Panc1 (cell line): ENCODE data around the gene OR6N1. TPM values are rescaled to one million over a fixed set of nuclear protein-coding genes. Genes with fewer than 3 reads are reported as not detected.

Source experiments
- ATAC-seq: fragments of 200-7000 bp; cut with Tn5 transposase; 2 replicates; pipeline ENCODE4 v1.9.1; 2020; ENCODE audit warnings: mild to moderate bottlenecking, moderate library complexity
- BruUV-seq: library from RNA; stranded (reverse); fragments of 400-500 nt; replicated peaks from 2 replicates; lab custom pipeline; 2021; lab: Mats Ljungman, UMichigan
- CTCF ChIA-PET: fragments of 300-600 bp; sonication (Branson Sonifier 250); formaldehyde crosslinking; loops from one replicate; lab custom pipeline; 2022; ENCODE audit warnings: antibody characterized with exemption; lab: Charles Lee
- POLR2A ChIA-PET: fragments of 300-600 bp; sonication (Branson Sonifier 250); formaldehyde crosslinking; loops from one replicate; lab custom pipeline; 2022; ENCODE audit warnings: antibody characterized with exemption; lab: Charles Lee
- DNase-seq: peaks from one replicate; pipeline ENCODE4 v3.0.0-alpha.2; 2010; ENCODE audit warnings: low read depth, low spot score
- H3K27ac ChIP-seq: 2 replicates; pipeline ENCODE4 v1.5.1; 2011; ENCODE audit warnings: mild to moderate bottlenecking, low read length, inconsistent platforms
- H3K27me3 ChIP-seq: fragments of 200-500 bp; sonication (Bioruptor generic); 2 replicates; pipeline ENCODE4 v1.6.0; 2014; ENCODE audit warnings: low read length, inconsistent platforms; ENCODE audit not compliant: control insufficient read depth, insufficient read depth
- H3K36me3 ChIP-seq: fragments of 200-500 bp; sonication (Bioruptor generic); 2 replicates; pipeline ENCODE4 v1.5.1; 2014; ENCODE audit warnings: inconsistent platforms, mild to moderate bottlenecking, low read length, moderate library complexity; ENCODE audit not compliant: control insufficient read depth, insufficient read depth
- H3K4me1 ChIP-seq: 2 replicates; pipeline ENCODE4 v1.5.1; 2011; ENCODE audit warnings: inconsistent platforms, mild to moderate bottlenecking, low read length, moderate library complexity; ENCODE audit not compliant: control insufficient read depth, insufficient read depth
- H3K4me3 ChIP-seq, 2 experiments: 2 replicates each; pipeline ENCODE4 v1.5.1; 2011 to 2012; ENCODE audit warnings: low read depth in 2 of 2, low read length in 2 of 2, mild to moderate bottlenecking in 2 of 2, inconsistent platforms in 1 of 2, moderate library complexity in 1 of 2
- H3K9me3 ChIP-seq: fragments of 200-500 bp; sonication (Bioruptor generic); 2 replicates; pipeline ENCODE4 v1.5.1; 2014; ENCODE audit warnings: low read depth, mild to moderate bottlenecking, inconsistent platforms, low read length, moderate library complexity; ENCODE audit not compliant: control insufficient read depth, insufficient read depth
- CTCF ChIP-seq: fragments of 450-650 bp; IDR thresholded peaks from 2 replicates; pipeline ENCODE4 v1.5.1; 2017; ENCODE audit warnings: mild to moderate bottlenecking
- POLR2AphosphoS5 ChIP-seq: IDR thresholded peaks from 2 replicates; pipeline ENCODE4 v1.6.1; 2012; ENCODE audit warnings: mild to moderate bottlenecking, low read depth, low read length, moderate library complexity
- SIN3A ChIP-seq: IDR thresholded peaks from 2 replicates; pipeline ENCODE4 v1.6.1; 2012; ENCODE audit warnings: low read depth, mild to moderate bottlenecking, low read length, moderate library complexity, borderline replicate concordance; ENCODE audit not compliant: insufficient read depth
- TCF7L2 ChIP-seq: IDR thresholded peaks from 2 replicates; pipeline ENCODE4 v1.6.1; 2011; ENCODE audit warnings: mild to moderate bottlenecking, low read depth, low read length, inconsistent platforms
- in situ Hi-C: cut with HindIII; loops from 2 replicates; pipeline ENCODE4 v1.10.0; 2016; ENCODE audit warnings: low sequenced_read_pairs, low pct_unique_long_range_greater_than_20kb
- intact Hi-C: fragments of 100-400 bp; cut with micrococcal nuclease; formaldehyde crosslinking; loops from one replicate; pipeline ENCODE4 v1.10.0; 2022; ENCODE audit not compliant: unreplicated experiment
- total RNA-seq: library from RNA; stranded (reverse); gene quantifications from one replicate; pipeline ENCODE4 v1.2.1, GENCODE V29; 2021; ENCODE audit not compliant: unreplicated experiment
- TF ChIP-seq, protein P1 (sequence below), 2 experiments: IDR thresholded peaks; 2 replicates each; pipeline ENCODE4 v1.6.1; 2011 to 2012; ENCODE audit warnings: low read depth in 2 of 2, control low read depth in 1 of 2, low read length in 1 of 2, mild to moderate bottlenecking in 1 of 2, moderate library complexity in 1 of 2; ENCODE audit not compliant: insufficient read depth in 1 of 2

OR6N1 gene
- total RNA-seq, 1 experiment from 2014 or later: not detected

DNA sequence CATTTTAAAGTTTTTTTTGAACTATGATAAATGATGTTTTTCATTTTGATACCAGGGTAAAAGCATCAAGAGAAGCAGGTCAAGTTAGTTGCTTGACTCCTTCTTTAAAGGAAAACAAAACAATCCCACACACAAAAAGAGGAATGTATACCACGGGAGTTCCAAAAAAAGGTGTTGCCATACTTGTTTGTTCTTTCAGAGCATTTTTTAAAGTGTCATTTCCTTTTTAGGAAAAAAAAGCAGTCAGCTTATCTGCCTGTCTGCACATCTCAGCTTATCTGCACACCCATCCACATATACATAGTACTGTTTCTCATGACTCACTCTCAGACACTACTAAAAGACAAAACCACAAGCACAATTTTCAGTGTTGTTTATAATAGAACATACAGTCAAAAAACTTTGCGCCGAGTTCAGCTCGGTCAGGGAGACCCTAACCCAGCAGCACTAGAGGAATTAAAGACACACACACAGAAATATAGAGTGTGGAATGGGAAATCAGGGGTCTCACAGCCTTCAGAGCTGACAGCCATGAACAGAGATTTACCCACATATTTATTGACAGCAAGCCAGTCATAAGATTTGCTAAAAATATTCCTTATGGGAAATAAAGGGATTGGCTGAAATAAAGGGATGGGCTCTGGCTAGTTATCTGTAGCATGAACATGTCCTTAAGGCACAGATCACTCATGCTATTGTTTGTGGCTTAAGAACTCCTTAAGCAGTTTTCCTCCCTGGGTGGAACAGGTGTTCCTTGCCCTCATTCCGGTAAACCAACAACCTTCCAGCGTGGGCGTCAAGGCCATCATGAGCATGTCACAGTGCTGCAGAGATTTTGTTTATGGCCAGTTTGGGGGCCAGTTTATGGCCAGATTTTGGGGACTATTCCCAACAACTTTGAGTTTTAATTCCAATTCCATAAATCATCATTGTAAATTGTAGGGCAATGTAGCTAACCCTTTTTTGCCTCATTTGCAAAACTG is 47.8 kb upstream of the OR6N1 start:
- Histone ChIP-seq H3K27me3 (no peaks in the 10 kb centered on the region), H3K4me1 (no peaks in the 10 kb centered on the region), H3K27ac (no peak overlapping the region), H3K4me3 (no peak overlapping the region), H3K9me3 (no peaks in the 10 kb centered on the region), H3K36me3 (no peaks in the 10 kb centered on the region)
- in situ Hi-C loops (no loop called here), intact Hi-C loops (no loop called here)
- TF ChIP-seq SIN3A: no peak
- TF ChIP-seq CTCF: no peak
- TF ChIP-seq, protein P1, sequence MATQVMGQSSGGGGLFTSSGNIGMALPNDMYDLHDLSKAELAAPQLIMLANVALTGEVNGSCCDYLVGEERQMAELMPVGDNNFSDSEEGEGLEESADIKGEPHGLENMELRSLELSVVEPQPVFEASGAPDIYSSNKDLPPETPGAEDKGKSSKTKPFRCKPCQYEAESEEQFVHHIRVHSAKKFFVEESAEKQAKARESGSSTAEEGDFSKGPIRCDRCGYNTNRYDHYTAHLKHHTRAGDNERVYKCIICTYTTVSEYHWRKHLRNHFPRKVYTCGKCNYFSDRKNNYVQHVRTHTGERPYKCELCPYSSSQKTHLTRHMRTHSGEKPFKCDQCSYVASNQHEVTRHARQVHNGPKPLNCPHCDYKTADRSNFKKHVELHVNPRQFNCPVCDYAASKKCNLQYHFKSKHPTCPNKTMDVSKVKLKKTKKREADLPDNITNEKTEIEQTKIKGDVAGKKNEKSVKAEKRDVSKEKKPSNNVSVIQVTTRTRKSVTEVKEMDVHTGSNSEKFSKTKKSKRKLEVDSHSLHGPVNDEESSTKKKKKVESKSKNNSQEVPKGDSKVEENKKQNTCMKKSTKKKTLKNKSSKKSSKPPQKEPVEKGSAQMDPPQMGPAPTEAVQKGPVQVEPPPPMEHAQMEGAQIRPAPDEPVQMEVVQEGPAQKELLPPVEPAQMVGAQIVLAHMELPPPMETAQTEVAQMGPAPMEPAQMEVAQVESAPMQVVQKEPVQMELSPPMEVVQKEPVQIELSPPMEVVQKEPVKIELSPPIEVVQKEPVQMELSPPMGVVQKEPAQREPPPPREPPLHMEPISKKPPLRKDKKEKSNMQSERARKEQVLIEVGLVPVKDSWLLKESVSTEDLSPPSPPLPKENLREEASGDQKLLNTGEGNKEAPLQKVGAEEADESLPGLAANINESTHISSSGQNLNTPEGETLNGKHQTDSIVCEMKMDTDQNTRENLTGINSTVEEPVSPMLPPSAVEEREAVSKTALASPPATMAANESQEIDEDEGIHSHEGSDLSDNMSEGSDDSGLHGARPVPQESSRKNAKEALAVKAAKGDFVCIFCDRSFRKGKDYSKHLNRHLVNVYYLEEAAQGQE (IDR thresholded peaks at IDR 0.05; ENCODE audit: insufficient read depth in 1 of 2, low read depth in 2 of 2, low read length in 1 of 2): no peak
- no peak for TF ChIP-seq TCF7L2
- TF ChIP-seq POLR2AphosphoS5: no peak
- ChIA-PET CTCF (no interaction called here), POLR2A (no interaction called here)
- no TSS peak for BruUV-seq
- no peak for DNase-seq
- no peak for ATAC-seq

DNA sequence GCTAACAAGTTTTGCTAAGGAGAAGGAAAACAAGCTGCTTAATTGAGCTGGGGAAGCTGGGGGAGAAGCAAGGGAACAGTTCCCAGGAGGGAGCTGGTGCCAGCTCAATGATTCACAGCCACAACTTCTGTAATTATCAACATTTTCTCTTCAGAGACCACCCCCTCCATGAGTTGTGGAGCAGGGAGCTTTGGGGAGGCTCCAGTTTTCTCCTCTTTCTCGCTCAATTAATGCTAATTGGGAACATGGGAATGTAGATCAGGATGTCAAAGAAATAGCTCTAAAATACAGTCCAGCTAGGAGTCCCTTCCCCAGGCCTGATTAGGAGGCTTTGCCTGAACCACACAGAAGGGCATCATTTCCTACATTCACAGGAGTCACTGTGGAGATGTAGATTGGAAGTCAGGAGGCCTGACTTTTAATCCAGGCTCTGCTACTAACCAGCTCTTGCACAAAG is 47.0 kb upstream of the OR6N1 start:
- DNase-seq (no peak), ATAC-seq (no peak)
- Histone ChIP-seq H3K27me3 (no peaks in the 10 kb centered on the region), H3K4me1 (no peaks in the 10 kb centered on the region), H3K27ac (no peak overlapping the region), H3K4me3 (no peak overlapping the region), H3K36me3 (no peaks in the 10 kb centered on the region), H3K9me3 (no peaks in the 10 kb centered on the region)
- no peak for TF ChIP-seq SIN3A
- no peak for TF ChIP-seq TCF7L2
- no peak for TF ChIP-seq CTCF
- TF ChIP-seq, protein P1 (IDR thresholded peaks at IDR 0.05; ENCODE audit: insufficient read depth in 1 of 2, low read depth in 2 of 2, low read length in 1 of 2): no peak
- no peak for TF ChIP-seq POLR2AphosphoS5
- POLR2A ChIA-PET: no interaction called here
- in situ Hi-C loops: no loop called here
- CTCF ChIA-PET: no interaction called here
- intact Hi-C loops: no loop called here
- no TSS peak for BruUV-seq
